H1 (cell line): Measurements from ENCODE around the gene SMAGP. TPM values are rescaled to one million over a fixed set of nuclear protein-coding genes. Genes with fewer than 3 reads are reported as not detected.

ENCODE experiments used
- CTCF ChIA-PET: fragments of 300-600 bp; sonication (Branson Sonifier 250); formaldehyde crosslinking; loops from one replicate; lab custom pipeline; 2021; ENCODE audit not compliant: partially characterized antibody; lab: Charles Lee
- POLR2A ChIA-PET: fragments of 300-600 bp; sonication (Branson Sonifier 250); formaldehyde crosslinking; loops from one replicate; lab custom pipeline; 2021; ENCODE audit warnings: inconsistent platforms; ENCODE audit not compliant: partially characterized antibody; lab: Charles Lee
- DNase-seq, 2 experiments: peaks; one replicate each; pipeline versions ENCODE4 v3.0.0 to v3.0.0-alpha.2; 2010 to 2022; ENCODE audit warnings: low spot score in 2 of 2, low read depth in 1 of 2, mixed read lengths in 1 of 2
- FAIRE-seq: peaks from 2 replicates; lab custom pipeline; 2011; peaks lifted over from hg19 to GRCh38; lab: Jason Lieb, UNC
- H2AFZ ChIP-seq: 2 replicates; pipeline ENCODE4 v1.8.1; 2012; ENCODE audit warnings: low read length, inconsistent platforms
- H2AK5ac ChIP-seq: 2 replicates; pipeline ENCODE4 v1.6.1; 2013; ENCODE audit warnings: low read depth, low read length
- H2BK120ac ChIP-seq: replicated peaks from 2 replicates; pipeline ENCODE3; 2013; ENCODE audit warnings: low read depth, low read length, inconsistent platforms
- H2BK12ac ChIP-seq: 2 replicates; pipeline ENCODE4 v1.6.1; 2013; ENCODE audit warnings: low read depth, low read length
- H2BK15ac ChIP-seq: 2 replicates; pipeline ENCODE4 v1.6.1; 2013; ENCODE audit warnings: low read length
- H2BK20ac ChIP-seq: 2 replicates; pipeline ENCODE4 v1.6.1; 2013; ENCODE audit warnings: low read length
- H2BK5ac ChIP-seq: 2 replicates; pipeline ENCODE4 v1.6.1; 2013; ENCODE audit warnings: low read depth, low read length
- H3K14ac ChIP-seq: 2 replicates; pipeline ENCODE4 v1.6.1; 2013; ENCODE audit warnings: inconsistent platforms; ENCODE audit not compliant: insufficient read length
- H3K18ac ChIP-seq: 2 replicates; pipeline ENCODE4 v1.6.1; 2013; ENCODE audit warnings: low read length; ENCODE audit errors: extremely low read depth
- H3K23ac ChIP-seq: 2 replicates; pipeline ENCODE4 v1.6.1; 2013; ENCODE audit warnings: inconsistent platforms; ENCODE audit not compliant: insufficient read length
- H3K23me2 ChIP-seq: 2 replicates; pipeline ENCODE4 v1.6.1; 2013; ENCODE audit warnings: low read depth, low read length
- H3K27ac ChIP-seq: 2 replicates; pipeline ENCODE4 v1.6.1; 2011; ENCODE audit warnings: low read depth, low read length, inconsistent platforms
- H3K27me3 ChIP-seq, 4 experiments: replicated peaks in 1 of 4; 1 replicate in 1 of 4; 2 replicates in 3 of 4; pipeline versions ENCODE4 v1.6.1 to v1.8.1; 2011 to 2013; ENCODE audit warnings: low read length in 3 of 4, mild to moderate bottlenecking in 3 of 4, inconsistent platforms in 2 of 4, mixed read lengths in 2 of 4, moderate library complexity in 1 of 4; ENCODE audit not compliant: control insufficient read depth in 3 of 4, insufficient read depth in 3 of 4; ENCODE audit errors: extremely low read depth in 1 of 4
- H3K36me3 ChIP-seq, 4 experiments: 2 replicates each; pipeline versions ENCODE4 v1.6.1 to v1.8.1; 2011 to 2013; ENCODE audit warnings: mild to moderate bottlenecking in 4 of 4, low read length in 3 of 4, moderate library complexity in 2 of 4, control low read depth in 1 of 4, inconsistent platforms in 1 of 4; ENCODE audit not compliant: insufficient read depth in 4 of 4, control insufficient read depth in 2 of 4
- H3K4ac ChIP-seq: replicated peaks from 2 replicates; pipeline ENCODE3; 2013; ENCODE audit warnings: low read length, low read depth, mixed read lengths, inconsistent platforms; ENCODE audit not compliant: insufficient read length
- H3K4me1 ChIP-seq, 4 experiments: replicated peaks in 1 of 4; 1 replicate in 1 of 4; 2 replicates in 3 of 4; pipeline versions ENCODE4 v1.6.1 to v1.8.1; 2011 to 2013; ENCODE audit warnings: low read length in 3 of 4, inconsistent platforms in 2 of 4, mixed read lengths in 1 of 4; ENCODE audit not compliant: insufficient read depth in 4 of 4, control insufficient read depth in 3 of 4
- H3K4me2 ChIP-seq, 2 experiments: 2 replicates each; pipeline versions ENCODE4 v1.6.1 to v1.8.1; 2011 to 2013; ENCODE audit warnings: low read depth in 2 of 2, low read length in 2 of 2, control low read depth in 1 of 2, inconsistent platforms in 1 of 2, mild to moderate bottlenecking in 1 of 2; ENCODE audit not compliant: insufficient read depth in 1 of 2
- H3K4me3 ChIP-seq, 4 experiments: fragments of 200-600, 300-600 bp in 1 of 4; sonication (generic), shearing (Covaris generic), sonication (Bioruptor Twin) in 1 of 4; 2 replicates each; pipeline versions ENCODE4 v1.5.1 to v1.8.1; 2011 to 2016; ENCODE audit warnings: low read length in 4 of 4, low read depth in 3 of 4, control low read depth in 2 of 4, inconsistent platforms in 2 of 4, mild to moderate bottlenecking in 2 of 4, mixed read lengths in 1 of 4, moderate library complexity in 1 of 4; ENCODE audit not compliant: insufficient read depth in 2 of 4; ENCODE audit errors: extremely low read depth in 1 of 4
- H3K56ac ChIP-seq: replicated peaks from 2 replicates; pipeline ENCODE3; 2013; ENCODE audit warnings: low read depth, mild to moderate bottlenecking, mixed read lengths, low read length, inconsistent platforms; ENCODE audit not compliant: insufficient read length
- H3K79me1 ChIP-seq: 2 replicates; pipeline ENCODE4 v1.6.1; 2013; ENCODE audit warnings: low read depth, low read length, control low read depth
- H3K79me2 ChIP-seq, 2 experiments: 2 replicates each; pipeline versions ENCODE4 v1.6.1 to v1.8.1; 2012 to 2013; ENCODE audit warnings: low read length in 2 of 2, mild to moderate bottlenecking in 2 of 2, inconsistent platforms in 1 of 2; ENCODE audit not compliant: insufficient read depth in 2 of 2, control insufficient read depth in 1 of 2
- H3K9ac ChIP-seq, 4 experiments: replicated peaks in 1 of 4; 1 replicate in 1 of 4; 2 replicates in 3 of 4; pipeline versions ENCODE4 v1.6.1 to v1.8.1; 2011 to 2013; ENCODE audit warnings: low read depth in 3 of 4, low read length in 3 of 4, control low read depth in 2 of 4, mild to moderate bottlenecking in 2 of 4, moderate library complexity in 2 of 4, inconsistent platforms in 1 of 4; ENCODE audit errors: extremely low read depth in 1 of 4
- H3K9me3 ChIP-seq, 2 experiments: 2 replicates each; pipeline versions ENCODE4 v1.6.1 to v1.8.1; 2012 to 2013; ENCODE audit warnings: mild to moderate bottlenecking in 2 of 2, moderate library complexity in 2 of 2, control low read depth in 1 of 2, inconsistent platforms in 1 of 2, low read depth in 1 of 2, low read length in 1 of 2, mixed read lengths in 1 of 2; ENCODE audit not compliant: insufficient read depth in 2 of 2
- H4K20me1 ChIP-seq, 2 experiments: replicated peaks in 1 of 2; 2 replicates each; pipeline versions ENCODE3 to v1.8.1; 2011 to 2013; ENCODE audit warnings: inconsistent platforms in 2 of 2, low read length in 2 of 2, mild to moderate bottlenecking in 1 of 2; ENCODE audit not compliant: insufficient read depth in 2 of 2, control insufficient read depth in 1 of 2
- H4K5ac ChIP-seq: 2 replicates; pipeline ENCODE4 v1.6.1; 2013; ENCODE audit warnings: low read length, low read depth, mixed read lengths, inconsistent platforms; ENCODE audit not compliant: insufficient read length
- H4K8ac ChIP-seq: 2 replicates; pipeline ENCODE4 v1.8.0; 2013; ENCODE audit warnings: mild to moderate bottlenecking, moderate library complexity, low read length, inconsistent platforms; ENCODE audit not compliant: insufficient read depth; ENCODE audit errors: extremely low read depth
- H4K91ac ChIP-seq: replicated peaks from 2 replicates; pipeline ENCODE3; 2013; ENCODE audit warnings: low read length, mixed read lengths, inconsistent platforms; ENCODE audit not compliant: insufficient read length
- BCL11A ChIP-seq, 2 experiments: IDR thresholded peaks; one replicate each; pipeline ENCODE4 v1.6.1; 2011; ENCODE audit warnings: low read depth in 2 of 2, low read length in 2 of 2, mild to moderate bottlenecking in 2 of 2
- EZH2 ChIP-seq: fragments of 200-600 bp; sonication (generic); IDR thresholded peaks from 2 replicates; pipeline ENCODE4 v1.7.1; 2012; ENCODE audit warnings: low read depth, mild to moderate bottlenecking, moderate library complexity, low read length, inconsistent platforms; ENCODE audit not compliant: severe bottlenecking
- NANOG ChIP-seq: IDR thresholded peaks from 2 replicates; pipeline ENCODE4 v1.6.1; 2011; ENCODE audit warnings: low read length, low read depth, mild to moderate bottlenecking, inconsistent platforms; ENCODE audit not compliant: insufficient read depth, poor library complexity, severe bottlenecking
- NRF1 ChIP-seq: IDR thresholded peaks from 2 replicates; pipeline ENCODE4 v1.6.1; 2011; ENCODE audit warnings: mild to moderate bottlenecking, low read depth, low read length, improper control_type of control experiment
- RBBP5 ChIP-seq: IDR thresholded peaks from 2 replicates; pipeline ENCODE4 v1.7.1; 2012; ENCODE audit warnings: low read depth, mild to moderate bottlenecking, inconsistent platforms, low read length, moderate library complexity, borderline replicate concordance
- RNF2 ChIP-seq: fragments of 200-900, 300-1000 bp; sonication (generic); IDR thresholded peaks from 2 replicates; pipeline ENCODE4 v1.7.1; 2016; ENCODE audit warnings: borderline replicate concordance, low read depth, mild to moderate bottlenecking, antibody characterized with exemption, low read length; ENCODE audit not compliant: poor library complexity, severe bottlenecking; ENCODE audit errors: missing control alignments
- SP2 ChIP-seq: IDR thresholded peaks from 2 replicates; pipeline ENCODE4 v1.6.1; 2012; ENCODE audit warnings: mild to moderate bottlenecking, low read length, inconsistent platforms
- TAF1 ChIP-seq: IDR thresholded peaks from 2 replicates; pipeline ENCODE4 v1.6.1; 2011; ENCODE audit warnings: mild to moderate bottlenecking, low read depth, low read length
- TCF12 ChIP-seq: IDR thresholded peaks from 2 replicates; pipeline ENCODE4 v1.6.1; 2011; ENCODE audit warnings: low read depth, mild to moderate bottlenecking, low read length
- TEAD4 ChIP-seq: IDR thresholded peaks from 2 replicates; pipeline ENCODE4 v1.6.1; 2012; ENCODE audit warnings: low read depth, low read length, inconsistent platforms, mixed read lengths
- WGBS, 2 experiments: shearing (Covaris generic) in 1 of 2; methylation state at CpG; one replicate each; pipeline versions ENCODE4 v1.1.6 to v1.1.7; 2013 to 2015; ENCODE audit warnings: low lambda C conversion rate in 2 of 2, mixed read lengths in 2 of 2, inconsistent platforms in 1 of 2, low coverage in 1 of 2, missing lambda C conversion rate in 1 of 2; ENCODE audit not compliant: insufficient replicate concordance in 2 of 2, insufficient coverage in 1 of 2, insufficient read length in 1 of 2; ENCODE audit errors: extremely low coverage in 1 of 2, missing lambda C conversion rate in 1 of 2; 5-methylcytosine and 5-hydroxymethylcytosine counted together
- polyA plus RNA-seq, 7 experiments: library from polyadenylated mRNA; depleted of rRNA in 3 of 7; stranded (reverse) in 5 of 7; unstranded in 2 of 7; fragments of >200 nt in 5 of 7; fragments of 200-250 nt in 2 of 7; gene quantifications; 1 replicate in 5 of 7; 2 replicates in 1 of 7; 4 replicates in 1 of 7; pipeline versions ENCODE4 v1.2.1 to v1.2.3, GENCODE V29; 2011 to 2013; ENCODE audit warnings: missing spikeins in 2 of 7, mixed read lengths in 2 of 7
- total RNA-seq: library from RNA; stranded (reverse); fragmentation: NEBNext Ultra II Directional; extraction: Animal tissue kit (Norgen Biotek cat#: 25700); gene quantifications from 2 replicates; pipeline ENCODE4 v1.2.1, GENCODE V29; 2021
- TF ChIP-seq, protein P1 (sequence below): IDR thresholded peaks from 2 replicates; pipeline ENCODE4 v1.6.1; 2012; ENCODE audit warnings: inconsistent platforms
- TF ChIP-seq, protein P2 (sequence below): IDR thresholded peaks from 2 replicates; pipeline ENCODE4 v1.6.1; 2012; ENCODE audit warnings: low read length, inconsistent platforms

SMAGP gene
- total and polyA plus RNA-seq, 2 of the 8 experiments (the other 6 are each of a cell fraction or from before 2014, with no cell fraction given): 9.4 to 12.7 TPM

DNA sequence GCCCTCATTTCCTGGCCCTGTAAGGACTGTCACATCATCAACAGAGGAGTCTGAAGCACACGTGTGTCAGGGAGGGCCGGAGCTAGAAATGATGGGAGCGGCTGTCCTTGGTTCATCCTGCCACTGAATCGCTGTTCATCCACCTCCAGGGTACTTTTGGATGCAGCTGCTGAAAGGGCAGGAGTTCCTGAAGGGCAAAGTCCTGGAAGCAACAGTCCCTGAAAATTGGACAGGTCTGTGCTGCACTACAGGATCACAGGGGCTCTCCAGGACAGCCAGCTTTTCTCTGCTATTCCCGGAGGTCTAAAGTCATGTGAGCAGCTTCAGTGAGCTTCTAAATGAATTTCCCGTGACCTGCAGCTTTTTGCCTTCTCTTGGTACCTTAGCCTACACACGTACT is 70.1 kb downstream of the SMAGP start:
- ChIA-PET CTCF (interaction anchor here (0.9 to 2.3 kb wide), 5 partner anchors 12 to 150 kb away, joined by 3 to 8 read pairs (median 3); partner anchors contain the start of gene POU6F1), POLR2A (interaction anchor here (0.9 to 1.5 kb wide), 5 partner anchors 10 to 118 kb away, joined by 3 to 8 read pairs (median 4); partner anchors contain the start of gene POU6F1)
- H3K14ac ChIP-seq: no peak overlapping the region
- no peak overlapping the region for H3K9ac ChIP-seq
- H3K27ac ChIP-seq: no peak overlapping the region
- H2BK12ac ChIP-seq: no peak overlapping the region
- FAIRE-seq: no peak
- H2AK5ac ChIP-seq: no peak overlapping the region
- DNase-seq: no peak
- no peaks in the 10 kb centered on the region for H3K36me3 ChIP-seq
- no peak overlapping the region for H2AFZ ChIP-seq
- H3K4me2 ChIP-seq: no peak overlapping the region
- H3K23ac ChIP-seq: no peak overlapping the region
- no peak overlapping the region for H2BK120ac ChIP-seq
- no peak overlapping the region for H3K56ac ChIP-seq
- no peak overlapping the region for H3K18ac ChIP-seq
- no peaks in the 10 kb centered on the region for H3K9me3 ChIP-seq
- no peak overlapping the region for H3K4me3 ChIP-seq
- no peak overlapping the region for H4K5ac ChIP-seq
- H2BK20ac ChIP-seq: no peak overlapping the region
- no peaks in the 10 kb centered on the region; a peak in 1 of 7 replicates for H3K27me3 ChIP-seq
- H3K79me1 ChIP-seq: no peaks in the 10 kb centered on the region
- no peak overlapping the region for H4K8ac ChIP-seq
- no peaks in the 10 kb centered on the region for H4K20me1 ChIP-seq
- H3K4ac ChIP-seq: no peak overlapping the region
- no peaks in the 10 kb centered on the region for H3K79me2 ChIP-seq
- H4K91ac ChIP-seq: no peak overlapping the region
- no peak overlapping the region for H2BK5ac ChIP-seq
- 89% methylated on average over 7 of the region's 7 CpGs; no CpG with 5 or more reads in 1 of the 2 experiments for WGBS, 2 experiments
- no peak overlapping the region for H2BK15ac ChIP-seq
- H3K4me1 ChIP-seq: no peaks in the 10 kb centered on the region
- no peaks in the 10 kb centered on the region for H3K23me2 ChIP-seq
- TF ChIP-seq NRF1 (no peak), EZH2 (no peak), TAF1 (no peak), NANOG (no peak), RBBP5 (no peak), TCF12 (no peak), TEAD4 (no peak), RNF2 (no peak), SP2 (no peak), BCL11A (IDR thresholded peaks at IDR 0.05; ENCODE audit: low read depth in 2 of 2, low read length in 2 of 2) (no peak)
- TF ChIP-seq, protein P1, sequence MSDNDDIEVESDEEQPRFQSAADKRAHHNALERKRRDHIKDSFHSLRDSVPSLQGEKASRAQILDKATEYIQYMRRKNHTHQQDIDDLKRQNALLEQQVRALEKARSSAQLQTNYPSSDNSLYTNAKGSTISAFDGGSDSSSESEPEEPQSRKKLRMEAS: no peak
- TF ChIP-seq, protein P2, sequence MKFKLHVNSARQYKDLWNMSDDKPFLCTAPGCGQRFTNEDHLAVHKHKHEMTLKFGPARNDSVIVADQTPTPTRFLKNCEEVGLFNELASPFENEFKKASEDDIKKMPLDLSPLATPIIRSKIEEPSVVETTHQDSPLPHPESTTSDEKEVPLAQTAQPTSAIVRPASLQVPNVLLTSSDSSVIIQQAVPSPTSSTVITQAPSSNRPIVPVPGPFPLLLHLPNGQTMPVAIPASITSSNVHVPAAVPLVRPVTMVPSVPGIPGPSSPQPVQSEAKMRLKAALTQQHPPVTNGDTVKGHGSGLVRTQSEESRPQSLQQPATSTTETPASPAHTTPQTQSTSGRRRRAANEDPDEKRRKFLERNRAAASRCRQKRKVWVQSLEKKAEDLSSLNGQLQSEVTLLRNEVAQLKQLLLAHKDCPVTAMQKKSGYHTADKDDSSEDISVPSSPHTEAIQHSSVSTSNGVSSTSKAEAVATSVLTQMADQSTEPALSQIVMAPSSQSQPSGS: no peak
